ENCODE results near the gene STARD9.
A peak's percentile ranks its signal among the peaks of the same experiment; 100 is the strongest.
"Not testable (repeated sequence)": the region's sequence is repeated elsewhere in the genome, so short reads cannot be mapped to it uniquely, and the experiment has no call there.

STARD9 gene

GRCh38 chr15:42601316-42601715 lies 25.9 kb downstream of the STARD9 start:
- H3K27ac Mint-ChIP-seq; H3K9me3 Mint-ChIP-seq; H3K36me3 Mint-ChIP-seq (ENCODE audit: insufficient read depth); DNase-seq; H3K4me3 Mint-ChIP-seq; H3K27me3 Mint-ChIP-seq; ATAC-seq (replicated peaks): not testable (repeated sequence)
- peaks cover 7 to 16% of the 10 kb centered on the region in 2 donors for H3K4me1 Mint-ChIP-seq (ENCODE audit: low read depth in 2 of 2)

- no peaks in the 10 kb centered on the region for H3K9me3 Mint-ChIP-seq
Observed at GRCh38 chr15:42602501-42602900, 27.1 kb downstream of the STARD9 start.

DNA sequence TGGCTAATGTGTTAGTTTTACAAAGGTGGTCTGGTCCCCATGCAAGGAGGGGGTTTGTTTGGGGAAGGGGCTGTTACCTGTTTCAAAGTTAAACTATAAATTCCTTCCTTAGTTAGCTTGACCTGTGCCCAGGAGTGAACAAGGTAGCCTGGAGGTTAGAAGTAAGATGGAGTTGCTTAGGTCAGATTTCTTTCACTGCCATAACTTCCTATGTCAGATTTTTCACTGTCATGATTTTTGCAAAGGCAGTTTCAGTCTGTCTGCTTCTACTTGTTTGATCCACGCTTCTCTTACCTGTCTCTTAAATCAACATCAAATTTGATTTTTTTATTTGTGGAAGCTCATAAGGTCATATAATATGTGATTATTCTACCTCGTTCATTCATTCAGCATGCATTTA lies 28.6 kb downstream of the STARD9 start:
- no peak for ATAC-seq (replicated peaks)
- H3K27me3 Mint-ChIP-seq: no peaks in the 10 kb centered on the region
- H3K27ac Mint-ChIP-seq: no peak overlapping the region
- peak overlapping the region in 1 of 2 donors; percentile 16 for H3K4me3 Mint-ChIP-seq
- H3K4me1 Mint-ChIP-seq (ENCODE audit: low read depth in 2 of 2): peaks cover 19 to 31% of the 10 kb centered on the region in 2 donors
- DNase-seq: no peak
- no peaks in the 10 kb centered on the region for H3K9me3 Mint-ChIP-seq
- H3K36me3 Mint-ChIP-seq (ENCODE audit: insufficient read depth): peaks cover 3% of the 10 kb centered on the region

More at GRCh38 chr15:42602501-42602900, 27.1 kb downstream of the STARD9 start:
- no peaks in the 10 kb centered on the region for H3K27me3 Mint-ChIP-seq
- no peaks in the 10 kb centered on the region for H3K36me3 Mint-ChIP-seq (ENCODE audit: insufficient read depth)
- H3K27ac Mint-ChIP-seq: no peak overlapping the region
- DNase-seq: no peak
- H3K4me3 Mint-ChIP-seq: no peak overlapping the region
- peaks cover 7 to 17% of the 10 kb centered on the region in 2 donors for H3K4me1 Mint-ChIP-seq (ENCODE audit: low read depth in 2 of 2)
- ATAC-seq (replicated peaks): no peak

DNA sequence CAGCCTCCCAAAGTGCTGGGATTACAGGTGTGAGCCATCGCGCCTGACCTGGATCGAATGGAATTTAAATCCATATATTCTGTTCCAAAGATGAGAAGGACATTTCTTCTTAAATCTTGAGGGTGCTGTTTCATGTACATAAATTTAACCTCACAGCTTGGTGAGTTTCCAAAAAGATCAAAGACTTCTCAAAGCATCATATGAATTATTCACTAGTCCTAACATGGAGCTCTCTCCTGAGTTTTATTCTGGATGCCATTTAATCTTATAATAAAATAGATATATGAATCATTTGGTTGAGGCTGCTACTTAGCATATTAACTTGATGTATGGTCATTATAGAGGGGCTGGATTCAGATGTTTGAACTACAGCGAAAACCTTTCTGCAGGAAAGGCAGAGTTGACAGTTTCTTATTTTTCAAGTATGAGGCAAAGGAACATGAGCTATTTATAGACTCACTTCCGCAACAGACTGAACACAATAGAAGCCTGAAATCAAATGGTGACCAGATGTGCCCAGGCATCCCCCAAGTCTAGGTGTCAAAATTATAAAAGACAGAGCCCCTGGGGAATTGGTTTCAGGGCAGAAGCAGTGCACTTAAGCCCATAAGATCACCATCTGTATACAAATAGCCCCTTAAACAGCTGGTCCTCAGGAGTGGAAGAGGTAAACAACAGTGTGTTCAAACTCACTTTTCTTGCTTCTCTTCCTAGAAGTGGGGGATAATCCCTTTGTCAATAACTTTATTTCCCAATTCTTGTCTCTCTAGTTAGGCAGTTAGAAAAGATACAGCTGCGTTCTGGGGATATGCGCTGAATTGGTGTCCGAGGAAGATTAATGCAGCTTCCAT lies 29.7 kb downstream of the STARD9 start:
- no peak for ATAC-seq (replicated peaks)
- H3K36me3 Mint-ChIP-seq (ENCODE audit: insufficient read depth): peaks cover 3% of the 10 kb centered on the region
- no peak for DNase-seq
- peak overlapping the region; percentile 34 to 60 for H3K4me3 Mint-ChIP-seq
- peaks cover 22 to 34% of the 10 kb centered on the region in 2 donors for H3K4me1 Mint-ChIP-seq (ENCODE audit: low read depth in 2 of 2)
- H3K9me3 Mint-ChIP-seq: no peaks in the 10 kb centered on the region
- H3K27ac Mint-ChIP-seq: peak overlapping the region; percentile 11 to 67
- H3K27me3 Mint-ChIP-seq: no peaks in the 10 kb centered on the region

GRCh38 chr15:42605796-42606195 lies 30.4 kb downstream of the STARD9 start:
- peak overlapping the region in 1 of 2 donors; percentile 67 for H3K27ac Mint-ChIP-seq
- peaks cover 22 to 34% of the 10 kb centered on the region in 2 donors for H3K4me1 Mint-ChIP-seq (ENCODE audit: low read depth in 2 of 2)
- peaks cover 3% of the 10 kb centered on the region for H3K36me3 Mint-ChIP-seq (ENCODE audit: insufficient read depth)
- no peaks in the 10 kb centered on the region for H3K9me3 Mint-ChIP-seq
- ATAC-seq (replicated peaks) (no peak), DNase-seq (no peak)
- H3K4me3 Mint-ChIP-seq: peak overlapping the region in 1 of 2 donors; percentile 60
- H3K27me3 Mint-ChIP-seq: no peaks in the 10 kb centered on the region

GRCh38 chr15:42608110-42608531 lies 32.7 kb downstream of the STARD9 start:
- Mint-ChIP-seq H3K4me1 (ENCODE audit: low read depth in 2 of 2) (peaks cover 22 to 34% of the 10 kb centered on the region in 2 donors), H3K4me3 (peak overlapping the region; percentile 53 to 61), H3K27ac (peak overlapping the region; percentile 87 to 92), H3K9me3 (no peaks in the 10 kb centered on the region), H3K27me3 (no peaks in the 10 kb centered on the region), H3K36me3 (ENCODE audit: insufficient read depth) (peaks cover 7% of the 10 kb centered on the region)
- DNase-seq: peak; percentile 38 to 49 (median 44)
- peak; percentile 88 for ATAC-seq (replicated peaks)

DNA sequence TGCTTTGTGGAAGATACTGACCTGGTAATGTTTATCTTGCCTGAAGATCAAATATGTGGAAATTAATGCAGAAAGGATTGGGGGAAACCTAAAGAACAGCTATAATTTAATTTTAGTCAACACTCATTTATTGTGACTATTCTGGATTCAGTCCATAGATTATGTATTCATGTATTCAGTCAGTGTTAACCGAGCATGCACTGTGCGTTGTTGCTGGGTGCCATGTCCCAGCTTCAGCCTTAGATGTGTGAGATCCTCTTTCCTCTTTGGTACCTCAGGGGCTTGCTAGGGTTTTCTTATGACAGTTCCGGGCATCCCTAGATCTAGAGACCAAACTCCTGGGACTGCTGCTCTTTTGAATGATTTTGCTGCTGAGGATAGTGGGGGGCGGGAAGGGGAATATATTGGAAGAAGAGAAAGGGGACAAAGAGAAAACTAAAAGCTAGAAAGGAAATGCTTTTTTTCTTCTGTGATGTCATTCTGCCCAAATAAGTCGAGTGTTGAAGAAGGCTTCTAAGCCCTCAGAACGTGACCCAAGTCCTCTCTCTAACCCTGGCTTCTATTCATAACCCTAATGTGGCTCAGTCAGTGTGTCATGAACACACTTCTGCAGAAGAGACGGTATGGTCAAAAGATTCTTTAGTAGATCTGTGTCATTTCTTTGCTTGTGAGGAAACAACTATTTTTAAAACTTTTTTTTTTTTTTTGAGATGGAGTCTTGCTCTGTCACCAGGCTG lies 33.5 kb downstream of the STARD9 start:
- H3K27me3 Mint-ChIP-seq: no peaks in the 10 kb centered on the region
- DNase-seq: peak in 2 of 3 experiments; percentile 1 to 4
- H3K4me3 Mint-ChIP-seq: peak overlapping the region; percentile 53 to 61
- H3K27ac Mint-ChIP-seq: peak overlapping the region; percentile 87 to 92
- ATAC-seq (replicated peaks): peak; percentile 55
- H3K36me3 Mint-ChIP-seq (ENCODE audit: insufficient read depth): peaks cover 7% of the 10 kb centered on the region
- peaks cover 22 to 34% of the 10 kb centered on the region in 2 donors for H3K4me1 Mint-ChIP-seq (ENCODE audit: low read depth in 2 of 2)
- H3K9me3 Mint-ChIP-seq: no peaks in the 10 kb centered on the region

- ATAC-seq (replicated peaks) (no peak), DNase-seq (no peak)
- Mint-ChIP-seq H3K9me3 (no peaks in the 10 kb centered on the region), H3K4me1 (ENCODE audit: low read depth in 2 of 2) (peaks cover 15 to 17% of the 10 kb centered on the region in 2 donors), H3K27me3 (no peaks in the 10 kb centered on the region), H3K4me3 (no peak overlapping the region), H3K36me3 (ENCODE audit: insufficient read depth) (peaks cover 9% of the 10 kb centered on the region), H3K27ac (no peak overlapping the region)
Observed at GRCh38 chr15:42611532-42611931, 36.1 kb downstream of the STARD9 start.

GRCh38 chr15:42612367-42612912 lies 37.0 kb downstream of the STARD9 start:
- Mint-ChIP-seq H3K9me3 (no peaks in the 10 kb centered on the region), H3K4me1 (ENCODE audit: low read depth in 2 of 2) (peaks cover 15 to 17% of the 10 kb centered on the region in 2 donors), H3K27me3 (no peaks in the 10 kb centered on the region), H3K27ac (no peak overlapping the region), H3K4me3 (no peak overlapping the region), H3K36me3 (ENCODE audit: insufficient read depth) (peaks cover 9% of the 10 kb centered on the region)
- ATAC-seq (replicated peaks) (no peak), DNase-seq (no peak)

- H3K9me3 Mint-ChIP-seq: no peaks in the 10 kb centered on the region
Observed at GRCh38 chr15:42616107-42616506, 40.7 kb downstream of the STARD9 start.

GRCh38 chr15:42619656-42620371 lies 44.4 kb downstream of the STARD9 start:
- H3K27ac Mint-ChIP-seq: no peak overlapping the region
- H3K27me3 Mint-ChIP-seq: no peaks in the 10 kb centered on the region
- no peaks in the 10 kb centered on the region for H3K9me3 Mint-ChIP-seq
- H3K4me1 Mint-ChIP-seq (ENCODE audit: low read depth in 2 of 2): peaks cover 3 to 6% of the 10 kb centered on the region in 2 donors
- H3K4me3 Mint-ChIP-seq: no peak overlapping the region
- H3K36me3 Mint-ChIP-seq (ENCODE audit: insufficient read depth): peaks cover 6% of the 10 kb centered on the region
- ATAC-seq (replicated peaks) (no peak), DNase-seq (no peak)

More at GRCh38 chr15:42616107-42616506, 40.7 kb downstream of the STARD9 start:
- Mint-ChIP-seq H3K27ac (no peak overlapping the region), H3K4me3 (no peak overlapping the region), H3K36me3 (ENCODE audit: insufficient read depth) (peaks cover 10% of the 10 kb centered on the region), H3K27me3 (no peaks in the 10 kb centered on the region), H3K4me1 (ENCODE audit: low read depth in 2 of 2) (peaks cover 2 to 3% of the 10 kb centered on the region in 2 donors)
- DNase-seq: no peak
- no peak for ATAC-seq (replicated peaks)

GRCh38 chr15:42621386-42621785 lies 46.0 kb downstream of the STARD9 start:
- no peak for ATAC-seq (replicated peaks)
- DNase-seq: no peak
- no peaks in the 10 kb centered on the region for H3K9me3 Mint-ChIP-seq
- H3K4me3 Mint-ChIP-seq: no peak overlapping the region
- no peaks in the 10 kb centered on the region for H3K27me3 Mint-ChIP-seq
- H3K4me1 Mint-ChIP-seq (ENCODE audit: low read depth in 2 of 2): peaks cover 3 to 6% of the 10 kb centered on the region in 2 donors
- no peak overlapping the region for H3K27ac Mint-ChIP-seq
- H3K36me3 Mint-ChIP-seq (ENCODE audit: insufficient read depth): peaks cover 5% of the 10 kb centered on the region
